GM21360 (cell line): ENCODE measurements around the gene OGFOD3.

Source experiments
- ATAC-seq: cut with Tn5 transposase; IDR thresholded peaks from one replicate; pipeline ENCODE4 v1.9.1; 2021; ENCODE audit warnings: mild to moderate bottlenecking, moderate library complexity; ENCODE audit not compliant: unreplicated experiment

The OGFOD3 gene

DNA sequence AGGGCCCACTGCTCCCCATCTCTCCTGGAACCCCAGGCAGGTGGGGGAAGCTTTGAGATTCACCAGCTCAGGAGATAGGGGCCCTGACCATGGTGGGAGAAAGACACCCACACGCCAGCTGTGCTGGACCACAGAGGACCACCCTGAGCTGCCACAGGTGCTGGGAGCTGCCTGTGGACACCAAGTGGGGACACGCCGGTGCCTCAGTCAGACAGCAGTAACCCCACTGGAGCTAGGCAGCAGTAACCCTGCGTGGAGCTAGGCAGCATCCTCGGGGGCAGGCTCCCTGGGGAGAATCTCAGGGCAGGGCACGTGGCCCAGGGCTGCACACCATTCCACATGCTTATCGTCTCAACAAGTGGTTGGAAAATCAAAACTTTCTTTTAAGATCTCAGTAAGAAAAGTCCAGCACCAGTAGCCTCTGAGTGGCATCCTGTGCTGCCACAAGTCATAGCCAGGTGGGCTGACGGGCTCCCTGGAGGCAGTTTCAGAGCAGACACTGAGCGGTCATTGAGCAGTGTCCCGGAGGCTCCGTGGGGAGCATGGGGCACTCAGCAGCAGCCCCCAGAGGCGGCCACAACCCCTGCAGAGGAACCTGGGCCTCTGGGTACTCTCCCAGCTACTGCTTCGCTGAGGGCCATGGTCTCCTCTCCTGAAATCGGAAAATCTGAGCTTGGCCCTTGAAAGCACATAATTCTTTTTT lies 8.2 kb downstream of the OGFOD3 start:
- ATAC-seq, result no peak

DNA sequence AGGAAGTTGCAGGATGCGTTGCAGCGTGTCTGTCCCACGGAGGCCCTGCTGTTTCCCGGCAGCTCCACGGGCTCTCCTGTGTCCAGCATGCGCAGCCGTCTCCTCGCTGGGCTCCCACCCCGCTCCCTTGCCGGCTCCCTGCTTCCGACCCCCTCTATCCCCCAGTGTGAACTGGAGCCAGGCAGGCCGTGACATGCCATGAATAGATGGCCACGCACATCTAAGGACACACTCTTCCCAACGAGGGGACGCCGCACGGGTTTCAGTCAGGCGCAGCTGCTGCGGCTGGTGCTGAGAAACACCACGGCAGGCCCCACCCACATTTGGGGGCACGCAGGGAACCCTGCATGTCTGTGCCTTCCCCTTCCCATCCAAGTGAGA lies 9.5 kb downstream of the OGFOD3 start:
- no peak for ATAC-seq

DNA sequence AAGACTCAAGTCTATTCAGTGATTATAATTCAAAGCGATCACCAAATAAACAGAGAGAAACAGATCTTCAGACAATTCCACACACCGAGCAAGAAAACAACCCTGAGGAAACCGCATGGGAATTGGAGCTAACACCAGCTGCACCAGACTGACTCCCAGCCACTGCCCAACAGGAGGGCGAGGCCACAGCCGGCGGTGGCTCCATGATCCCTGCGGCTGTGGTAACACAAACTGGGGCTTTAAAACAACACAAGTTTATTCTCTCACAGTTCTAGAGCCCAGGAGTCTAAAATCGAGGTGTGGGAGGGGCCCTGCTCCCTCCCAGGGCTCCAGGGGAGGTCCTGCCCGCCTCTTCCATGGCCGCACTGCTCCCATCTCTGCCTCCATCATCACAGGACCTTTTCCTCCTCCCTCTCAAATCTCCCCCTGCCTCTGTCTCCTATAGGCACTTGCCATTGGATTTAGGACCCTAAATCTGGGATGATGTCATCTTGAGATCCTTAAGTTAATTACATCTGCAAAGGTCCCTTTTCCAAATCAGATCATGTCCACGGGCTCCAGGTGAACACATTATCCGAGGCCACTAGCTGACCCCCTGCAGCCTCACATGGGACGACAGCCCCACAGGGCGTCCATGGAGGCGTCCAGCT lies 10.0 kb downstream of the OGFOD3 start:
- no peak for ATAC-seq

DNA sequence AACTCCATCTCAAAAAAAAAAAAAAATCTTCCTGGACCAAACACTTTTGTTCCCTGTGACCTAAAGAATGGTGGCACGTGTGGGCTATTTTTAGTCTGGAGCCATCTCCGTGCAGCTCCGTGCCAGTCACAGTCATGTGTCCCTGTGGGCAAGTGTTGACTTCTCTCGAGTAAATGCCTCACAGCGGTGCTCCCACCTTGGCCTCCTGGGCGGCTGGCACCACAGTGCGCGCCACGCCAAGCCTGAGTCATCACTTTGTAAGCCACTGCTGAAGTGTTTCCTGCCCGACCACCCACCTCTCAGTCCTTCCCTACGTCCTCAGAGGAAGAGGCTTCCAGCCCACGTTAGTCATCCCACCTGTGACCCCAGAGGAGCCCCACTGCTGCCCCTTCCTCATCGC lies 11.1 kb downstream of the OGFOD3 start:
- no peak for ATAC-seq

DNA sequence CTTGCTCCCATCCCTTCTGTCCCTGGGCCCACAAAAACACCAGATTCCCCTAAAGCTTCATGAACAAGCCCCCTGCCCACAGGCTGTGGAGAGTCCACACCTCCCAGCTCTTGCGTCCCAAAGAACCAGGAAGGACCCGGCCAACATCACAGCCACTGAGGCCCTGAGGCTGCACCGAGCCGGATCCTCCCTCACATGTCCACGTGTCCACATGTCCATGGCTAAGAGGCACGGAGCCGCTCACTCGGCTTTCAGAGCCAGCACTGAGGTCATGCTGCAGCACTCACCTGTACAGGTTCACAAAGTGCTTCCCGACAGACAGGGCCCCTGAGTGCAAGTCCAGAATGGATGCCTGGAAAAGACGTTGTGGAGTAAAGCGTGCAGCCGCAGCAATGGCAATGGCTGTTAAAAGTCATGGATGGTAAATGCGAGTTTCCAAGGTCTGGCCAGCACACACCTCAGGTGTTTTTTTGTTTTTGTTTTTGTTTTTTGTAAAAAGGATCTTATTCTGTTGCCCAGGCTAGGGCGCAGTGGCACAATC lies 12.2 kb downstream of the OGFOD3 start:
- ATAC-seq, result no peak

DNA sequence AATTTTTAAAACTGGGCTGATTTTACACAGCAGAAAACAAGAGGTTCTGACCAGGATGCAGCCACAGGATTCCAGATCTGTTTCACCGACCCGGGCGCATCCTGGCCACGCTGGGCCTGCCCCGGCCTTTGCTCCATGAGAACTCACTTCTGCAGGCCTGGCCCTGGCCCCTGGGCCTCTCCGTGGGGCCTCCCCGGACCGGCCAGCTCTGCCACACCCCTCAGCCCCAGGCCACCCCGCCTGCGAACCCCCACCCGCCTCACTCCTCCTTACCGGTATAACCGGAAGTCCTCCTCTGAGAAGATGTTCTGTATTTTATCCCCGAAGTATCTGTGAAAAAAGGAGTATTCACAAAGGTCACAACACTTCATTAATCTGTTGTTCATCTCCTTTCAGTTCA lies 13.3 kb downstream of the OGFOD3 start:
- no peak for ATAC-seq

DNA sequence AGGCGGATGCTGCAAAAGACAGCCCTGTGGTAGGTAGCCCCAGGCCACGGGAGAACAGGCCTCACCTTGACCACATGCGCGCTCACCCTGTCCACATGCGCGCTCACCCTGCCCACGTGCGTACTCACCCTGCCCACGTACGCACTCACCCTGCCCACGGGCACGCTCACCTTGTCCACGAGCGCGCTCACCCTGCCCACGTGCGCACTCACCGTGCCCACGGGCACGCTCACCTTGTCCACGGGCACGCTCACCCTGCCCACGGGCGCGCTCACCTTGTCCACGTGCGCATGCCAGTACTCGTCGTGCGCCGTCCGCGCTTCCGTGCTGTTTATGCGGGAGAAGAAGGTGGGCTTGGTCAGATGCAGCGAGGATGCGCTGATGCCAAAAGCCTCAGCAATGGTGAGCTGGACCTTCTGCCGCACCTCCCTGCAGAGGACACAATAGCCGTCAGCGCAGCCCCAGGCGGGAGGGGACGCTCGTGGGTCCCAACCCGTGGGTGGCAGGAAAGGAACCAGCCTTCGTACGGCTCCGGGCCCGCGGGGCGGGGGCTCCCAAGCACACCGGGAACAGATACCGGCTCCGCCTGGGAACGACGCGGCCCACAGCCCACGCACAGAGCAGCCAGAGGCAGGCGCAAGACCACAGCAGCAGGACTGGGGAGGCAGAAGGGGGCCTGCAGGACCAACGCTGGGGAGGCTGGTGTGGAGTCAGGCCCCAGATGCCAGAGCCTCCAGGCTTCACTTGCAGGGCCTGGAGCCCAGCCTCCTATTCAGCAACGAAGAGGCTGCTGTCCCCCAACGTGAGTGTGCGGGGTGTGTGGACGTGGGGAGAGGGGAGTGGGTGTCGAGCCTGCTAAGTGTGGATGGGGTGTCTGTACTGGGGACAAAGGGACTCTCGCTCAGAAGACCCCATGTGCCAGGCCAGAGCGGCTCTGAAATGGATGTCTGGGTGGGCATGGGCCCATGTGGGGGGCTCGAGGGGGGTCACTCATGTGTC lies 14.4 kb downstream of the OGFOD3 start:
- ATAC-seq, result no peak

DNA sequence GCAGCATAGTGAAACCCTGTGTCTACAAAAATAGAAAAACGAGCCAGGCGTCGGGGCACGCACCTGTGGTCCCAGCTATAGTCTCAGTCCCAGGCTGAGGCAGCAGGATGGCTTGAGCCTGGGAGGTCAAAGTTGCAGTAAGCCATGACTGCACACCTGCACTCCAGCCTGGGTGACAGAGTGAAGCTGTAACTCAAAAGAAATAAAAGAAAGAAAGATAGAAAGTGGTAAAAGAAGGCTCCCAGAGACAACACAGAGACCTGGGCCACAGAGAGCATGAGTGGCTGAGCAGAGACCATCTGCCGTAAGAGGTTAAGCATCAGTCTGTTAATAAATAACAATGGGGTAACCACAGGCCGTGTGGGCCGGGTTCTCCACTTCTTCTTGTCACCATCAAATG lies 15.5 kb downstream of the OGFOD3 start:
- ATAC-seq, result no peak

DNA sequence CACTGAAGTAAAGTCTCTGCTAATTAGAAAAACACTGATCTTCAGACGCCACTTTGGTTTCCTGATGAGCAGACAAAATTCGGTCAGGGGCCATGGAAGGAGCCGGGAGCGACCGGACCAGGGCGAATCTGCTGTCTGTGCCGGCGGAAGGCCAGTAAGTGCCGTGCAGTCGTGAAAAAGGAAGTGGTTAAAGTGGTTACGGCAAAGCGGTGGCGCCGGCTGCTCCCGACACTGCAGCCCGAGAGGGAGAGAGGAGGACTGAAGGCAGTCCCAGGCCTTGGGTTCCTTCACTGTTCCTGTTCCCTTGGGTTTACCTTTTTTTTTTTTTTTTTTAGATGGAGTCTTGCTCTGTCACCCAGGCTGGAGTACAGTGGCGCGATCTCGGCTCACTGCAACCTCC lies 17.6 kb downstream of the OGFOD3 start:
- no peak for ATAC-seq

DNA sequence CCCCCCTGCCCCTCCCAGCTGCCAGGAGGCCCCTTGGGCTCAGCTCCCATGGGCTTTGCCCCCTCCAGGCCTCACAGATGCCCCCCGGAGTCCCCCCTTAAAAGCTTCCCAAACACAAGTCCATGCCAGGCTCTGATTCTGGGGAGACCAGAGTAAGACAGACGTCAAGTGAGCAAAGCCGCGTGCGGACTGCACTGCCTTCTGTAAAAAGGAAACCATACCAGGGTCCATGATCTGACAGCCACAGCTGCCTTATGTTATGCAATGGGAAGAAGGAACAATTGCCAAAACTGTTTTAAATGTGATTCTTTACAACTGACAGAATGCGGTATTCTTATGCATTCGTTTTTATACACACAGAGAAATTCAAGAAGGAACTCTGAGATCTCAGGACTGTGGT lies 18.2 kb downstream of the OGFOD3 start:
- ATAC-seq, result no peak

DNA sequence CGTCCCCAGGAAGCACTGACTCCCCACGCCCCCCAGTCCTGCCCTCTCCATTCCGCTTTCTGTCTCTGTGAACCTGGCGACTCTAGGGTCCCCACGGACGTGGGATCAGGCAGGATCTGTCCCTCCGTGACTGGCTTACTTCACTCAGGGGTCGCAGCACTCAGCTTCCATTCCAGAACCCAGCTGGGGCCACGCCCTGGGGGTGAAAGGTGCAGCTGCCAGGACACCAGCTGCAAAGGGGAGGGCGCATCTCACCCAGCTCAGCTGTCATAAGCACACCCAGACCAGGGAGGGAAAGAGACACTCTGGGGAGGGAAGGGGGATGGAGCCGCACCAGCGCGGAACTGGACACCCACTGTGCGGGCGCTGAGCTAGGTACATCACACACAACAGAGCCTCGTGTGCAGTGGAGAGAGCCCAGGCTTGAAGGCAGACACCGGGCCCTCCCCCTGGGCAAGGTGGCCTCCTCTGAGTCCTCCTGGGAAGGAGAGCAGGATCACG lies 18.7 kb downstream of the OGFOD3 start:
- ATAC-seq, result no peak

DNA sequence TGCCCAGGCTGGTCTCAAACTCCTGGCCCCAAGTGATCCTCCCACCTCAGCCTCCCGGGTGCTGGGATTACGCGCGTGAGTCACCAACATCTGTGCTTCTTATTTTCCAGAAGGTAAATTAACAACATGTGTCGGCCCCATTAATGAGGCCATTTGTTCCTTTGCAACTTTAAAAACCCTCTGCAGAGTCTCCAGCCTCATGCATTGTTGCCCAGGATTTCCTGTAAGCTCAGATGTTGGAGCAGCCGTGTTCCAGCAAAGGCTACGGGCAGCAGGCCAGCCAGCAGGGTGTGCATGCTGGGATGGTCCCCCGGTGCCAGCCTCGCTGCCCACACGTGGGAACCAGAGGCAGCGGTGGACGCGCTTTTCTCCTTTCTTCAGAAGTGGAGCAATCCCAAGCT lies 19.3 kb downstream of the OGFOD3 start:
- no peak for ATAC-seq

DNA sequence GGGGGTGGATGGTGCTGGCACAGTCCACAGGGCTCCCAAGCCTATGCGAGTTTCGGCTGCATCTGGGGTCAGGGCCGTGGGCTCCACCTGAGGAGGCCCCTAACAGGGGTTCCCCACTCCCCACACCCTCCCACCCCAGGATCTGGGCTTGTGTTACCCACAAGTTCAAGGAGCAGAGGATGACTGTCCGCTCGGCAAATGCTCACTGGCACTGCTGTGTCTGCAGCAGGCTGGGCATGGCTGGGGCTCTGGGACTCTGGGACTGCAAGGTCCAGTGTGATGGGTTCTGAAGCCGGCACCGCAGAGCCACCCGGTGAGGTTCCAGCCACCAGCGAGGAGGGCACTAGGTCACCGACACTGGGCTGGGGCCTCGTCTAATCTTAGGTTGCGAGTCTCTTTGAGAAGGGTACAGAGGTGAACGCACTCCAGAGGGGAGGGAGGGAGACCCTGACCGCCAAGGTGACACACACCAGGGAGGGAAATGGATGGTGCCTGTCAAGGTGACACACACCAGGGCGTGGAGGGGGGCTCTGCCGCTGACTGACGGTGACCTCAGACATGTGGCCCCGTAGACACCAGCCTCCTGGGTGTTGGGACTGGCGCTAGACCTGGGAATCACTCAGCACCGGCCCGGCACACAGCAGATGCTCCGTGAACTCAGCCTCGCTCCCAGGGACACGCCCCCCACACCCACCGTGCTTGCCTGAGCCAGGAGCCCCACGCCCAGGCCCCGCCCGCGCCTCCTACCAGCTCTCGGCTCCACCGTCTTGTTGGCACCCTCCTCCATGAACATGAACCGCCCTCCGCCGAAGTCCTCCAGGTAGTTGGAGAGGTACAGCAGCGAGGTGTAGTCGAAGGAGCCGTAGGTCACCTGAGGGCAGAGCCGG lies 20.7 kb downstream of the OGFOD3 start:
- no peak for ATAC-seq

DNA sequence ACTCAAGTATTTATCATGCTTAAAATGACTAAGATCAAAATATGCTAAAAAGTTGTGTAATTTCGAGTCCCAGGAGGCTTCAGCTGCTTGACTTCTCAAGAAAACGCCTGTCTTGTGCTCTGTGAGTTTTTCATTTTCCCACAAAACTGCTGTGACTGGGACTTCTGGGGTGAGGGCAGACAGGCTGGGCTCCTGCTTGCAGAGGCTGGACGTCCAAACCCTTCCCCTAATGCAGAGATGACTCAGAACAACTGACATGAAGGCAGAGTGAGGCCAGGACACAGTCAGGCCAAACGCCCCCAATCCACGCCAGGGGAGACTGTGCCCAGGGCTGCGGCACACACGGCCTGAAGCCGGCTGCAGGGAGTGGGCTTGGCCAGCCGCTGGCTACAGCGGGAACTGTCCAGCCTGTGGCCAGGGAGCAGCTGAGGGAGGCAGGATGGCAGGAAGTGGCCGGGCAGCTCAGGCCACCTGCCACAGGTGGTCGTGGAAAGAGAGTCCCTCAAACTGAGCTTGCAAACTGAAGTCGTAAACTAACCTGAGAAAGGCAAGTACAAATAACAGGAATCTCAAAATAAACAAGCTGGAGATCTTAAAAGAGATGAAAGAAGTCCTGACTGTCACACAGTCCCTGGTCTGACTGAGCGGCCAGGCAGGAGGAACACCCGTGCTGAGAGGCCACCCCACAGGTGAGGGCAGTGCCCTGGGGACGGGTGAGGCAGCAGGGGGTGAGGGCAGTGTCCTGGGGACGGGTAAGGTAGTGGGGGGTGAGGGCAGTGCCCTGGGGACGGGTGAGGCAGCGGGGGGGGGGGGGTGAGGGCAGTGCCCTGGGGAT lies 21.6 kb downstream of the OGFOD3 start:
- ATAC-seq, result no peak

DNA sequence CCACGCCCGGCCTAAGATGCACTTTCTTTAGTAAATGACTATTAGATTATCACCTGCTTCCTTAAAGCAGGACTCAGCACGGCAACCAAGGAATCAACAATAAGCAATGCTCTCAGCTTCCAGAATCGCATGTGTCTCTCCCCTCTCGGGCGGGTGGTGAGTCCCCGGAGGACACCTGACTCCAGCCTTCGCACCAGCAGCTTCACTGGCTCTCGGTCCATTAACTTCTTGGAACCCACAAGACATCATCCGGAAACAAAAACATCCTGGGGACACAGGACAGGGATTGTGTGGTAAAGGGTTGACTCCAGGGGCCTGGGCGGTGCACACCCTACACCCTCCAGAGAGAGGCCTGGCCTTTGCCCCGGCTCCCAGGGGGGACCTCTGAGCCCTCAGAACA lies 24.1 kb downstream of the OGFOD3 start:
- ATAC-seq, result no peak

DNA sequence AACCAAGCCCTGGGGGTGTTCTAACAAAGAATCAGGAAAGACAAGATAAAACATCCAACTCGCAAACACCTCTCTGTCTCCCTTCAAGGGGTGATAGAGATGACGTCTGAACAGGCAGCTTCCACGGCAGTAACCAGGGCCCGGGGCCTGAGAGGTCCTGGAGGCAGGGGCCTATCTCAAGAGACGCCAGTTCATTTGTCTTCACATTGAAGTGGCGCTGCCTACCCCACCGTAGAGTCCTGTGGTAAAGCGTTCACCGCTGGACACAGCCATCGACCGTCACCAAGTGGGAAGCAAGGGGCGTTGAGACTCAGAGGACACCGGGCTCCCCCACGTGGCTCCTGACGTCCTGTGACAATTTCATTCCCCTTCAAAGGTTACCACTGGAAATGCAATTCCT lies 25.4 kb downstream of the OGFOD3 start:
- ATAC-seq, result no peak

DNA sequence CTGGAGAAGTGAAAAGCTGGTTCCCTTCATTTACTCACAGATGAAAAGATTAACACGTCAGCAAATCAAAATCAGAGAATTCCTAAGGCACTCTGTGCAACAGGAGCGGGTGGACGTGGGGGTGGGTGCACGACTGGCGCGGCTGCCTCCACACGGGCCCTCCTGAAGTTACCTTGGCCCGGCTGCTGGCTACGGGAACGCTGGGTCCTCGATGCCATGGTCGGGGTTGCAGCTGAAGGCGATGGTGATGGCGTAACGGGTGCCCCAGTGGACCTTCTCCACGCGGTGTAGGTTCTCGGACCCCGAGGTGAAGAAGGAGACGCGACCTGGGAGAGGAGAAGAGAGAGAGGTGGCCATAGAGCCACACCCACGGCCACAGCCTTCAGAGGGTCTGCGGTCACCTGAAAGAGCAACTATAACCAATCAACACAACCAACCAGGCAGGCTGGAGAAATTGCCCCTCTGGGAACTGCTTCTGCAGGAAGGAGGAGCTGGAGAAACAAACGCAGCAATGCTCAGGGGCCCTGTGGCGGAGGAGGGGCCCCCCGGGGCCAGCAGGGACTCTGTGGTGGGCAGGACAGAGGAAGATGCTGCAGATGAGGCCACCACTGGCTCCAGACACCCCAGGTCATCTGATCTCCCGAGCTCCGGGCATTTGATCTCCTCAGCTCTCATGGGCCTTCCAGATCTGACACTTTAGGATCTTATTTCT lies 26.0 kb downstream of the OGFOD3 start:
- no peak for ATAC-seq

DNA sequence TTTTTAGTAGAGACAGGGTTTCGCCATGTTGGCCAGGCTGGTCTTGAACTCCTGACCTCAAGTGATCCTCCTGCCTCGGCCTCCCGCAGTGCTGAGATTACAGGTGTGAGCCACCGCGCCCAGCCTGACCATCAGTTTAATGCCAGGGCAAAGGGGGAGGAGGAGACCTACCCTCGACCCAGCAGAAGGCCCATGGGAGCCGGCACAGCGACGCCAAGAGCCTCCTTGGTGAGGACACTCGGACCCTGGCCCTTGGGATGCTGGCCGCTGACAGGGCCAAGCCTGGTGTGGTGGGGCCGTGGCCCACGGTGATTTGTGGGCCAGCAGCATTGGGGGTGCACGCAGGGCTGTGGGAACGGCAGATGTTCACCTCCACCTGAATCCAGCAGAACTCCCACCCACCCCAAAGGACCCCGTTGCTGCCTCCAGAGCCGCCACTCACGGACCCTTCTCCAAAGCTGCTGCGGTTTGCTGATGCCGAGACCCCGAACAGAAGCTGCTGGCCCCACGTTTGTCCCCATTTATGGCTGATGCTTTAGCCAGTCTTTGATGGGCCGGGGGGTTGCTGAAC lies 26.8 kb downstream of the OGFOD3 start:
- ATAC-seq, result no peak
